Common myeloid progenitor, CD34-positive (primary cell): Measurements from ENCODE around the gene DIS3L2.
"Not testable (repeated sequence)": the region's sequence is repeated elsewhere in the genome, so short reads cannot be mapped to it uniquely, and the experiment has no call there.

Source experiments
- CTCF ChIA-PET: fragments of 350-600 bp; sonication (Branson Sonifier 250); formaldehyde crosslinking; loops from one replicate; lab custom pipeline; 2021; ENCODE audit warnings: antibody characterized with exemption; lab: Charles Lee
- POLR2A ChIA-PET: fragments of 350-600 bp; sonication (Branson Sonifier 250); formaldehyde crosslinking; loops from one replicate; lab custom pipeline; 2021; ENCODE audit warnings: antibody characterized with exemption; lab: Charles Lee
- DNase-seq, 3 donors: peaks; one replicate each; pipeline versions ENCODE4 v3.0.0 to v3.0.0-alpha.2; 2013
- H3K27ac ChIP-seq, 2 experiments: 1 replicate in 1 of 2; 2 replicates in 1 of 2; pipeline ENCODE4 v1.7.0; 2013; ENCODE audit warnings: inconsistent platforms in 2 of 2, low read length in 2 of 2, mild to moderate bottlenecking in 2 of 2, low read depth in 1 of 2, moderate library complexity in 1 of 2; ENCODE audit not compliant: severe bottlenecking in 2 of 2, insufficient read depth in 1 of 2, poor library complexity in 1 of 2
- H3K27me3 ChIP-seq, 5 experiments: replicated peaks in 2 of 5; 1 replicate in 3 of 5; 2 replicates in 2 of 5; pipeline versions ENCODE4 v1.6.1 to v1.7.0; 2013; ENCODE audit warnings: low read length in 4 of 5, mild to moderate bottlenecking in 2 of 5, moderate library complexity in 2 of 5, inconsistent platforms in 1 of 5; ENCODE audit not compliant: insufficient read depth in 5 of 5, control insufficient read depth in 4 of 5
- H3K36me3 ChIP-seq, 4 experiments: 1 replicate in 2 of 4; 2 replicates in 2 of 4; pipeline versions ENCODE4 v1.6.1 to v1.7.0; 2013; ENCODE audit warnings: low read length in 3 of 4, control low read depth in 1 of 4, mild to moderate bottlenecking in 1 of 4; ENCODE audit not compliant: control insufficient read depth in 4 of 4, insufficient read depth in 4 of 4
- H3K4me1 ChIP-seq, 4 experiments: 1 replicate in 3 of 4; 2 replicates in 1 of 4; pipeline versions ENCODE4 v1.6.1 to v1.7.1; 2013; ENCODE audit warnings: low read length in 3 of 4, mild to moderate bottlenecking in 3 of 4, control low read depth in 1 of 4, inconsistent platforms in 1 of 4, moderate library complexity in 1 of 4; ENCODE audit not compliant: control insufficient read depth in 4 of 4, insufficient read depth in 4 of 4; ENCODE audit errors: control extremely low read depth in 1 of 4
- H3K4me3 ChIP-seq, 7 experiments: 1 replicate in 4 of 7; 2 replicates in 3 of 7; pipeline versions ENCODE4 v1.5.1 to v1.7.0; 2013; ENCODE audit warnings: mild to moderate bottlenecking in 7 of 7, low read length in 6 of 7, moderate library complexity in 6 of 7, inconsistent platforms in 2 of 7, low read depth in 2 of 7, control low read depth in 1 of 7; ENCODE audit not compliant: insufficient read depth in 4 of 7, control insufficient read depth in 1 of 7; ENCODE audit errors: extremely low read depth in 1 of 7
- H3K9me3 ChIP-seq, 5 experiments: 1 replicate in 4 of 5; 2 replicates in 1 of 5; pipeline versions ENCODE4 v1.6.1 to v1.7.1; 2013; ENCODE audit warnings: low read length in 4 of 5, mild to moderate bottlenecking in 2 of 5, inconsistent platforms in 1 of 5, low read depth in 1 of 5, moderate library complexity in 1 of 5; ENCODE audit not compliant: control insufficient read depth in 4 of 5, insufficient read depth in 2 of 5; ENCODE audit errors: control extremely low read depth in 1 of 5
- WGBS: methylation state at CpG from one replicate; pipeline ENCODE4 v1.1.5; 2013; ENCODE audit not compliant: insufficient coverage; 5-methylcytosine and 5-hydroxymethylcytosine counted together

The DIS3L2 gene

DNA sequence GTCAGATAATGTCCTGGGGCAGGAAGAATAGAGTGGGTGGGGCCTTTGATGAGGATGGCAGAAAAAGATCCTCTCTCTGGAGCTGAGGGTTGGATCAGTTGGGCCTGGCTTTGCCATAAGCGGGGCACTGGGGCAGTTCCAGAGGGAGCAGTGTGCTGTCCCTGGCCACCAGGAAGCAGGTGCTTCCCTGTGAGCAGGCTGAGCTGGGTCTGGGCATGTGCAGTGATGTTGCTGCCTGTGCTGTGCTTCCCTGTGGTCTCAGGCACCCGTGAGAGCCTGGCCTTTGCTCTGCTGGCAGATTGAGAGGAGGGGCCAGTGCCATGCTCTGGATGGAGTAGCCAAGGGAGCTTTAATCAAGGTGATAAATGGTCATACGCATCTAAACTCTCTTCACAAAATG, 20.7 kb upstream of the DIS3L2 start:
- Histone ChIP-seq H3K4me3 (no peak overlapping the region), H3K27ac (no peak overlapping the region), H3K9me3 (no peaks in the 10 kb centered on the region), H3K4me1 (peaks cover 0 to 8% (median 7%) of the 10 kb centered on the region in 4 experiments), H3K27me3 (no peaks in the 10 kb centered on the region), H3K36me3 (no peaks in the 10 kb centered on the region)
- DNase-seq: peak in 2 of 3 donors; percentile 65 to 75
- WGBS: 33% methylated on average over 3 of the region's 3 CpGs
- POLR2A ChIA-PET: no interaction called here
- CTCF ChIA-PET: interaction anchor here (0.8 to 1.0 kb wide), 2 partner anchors 12 to 385 kb away, joined by 3 to 4 read pairs; no protein-coding TSS in a partner anchor

- ChIA-PET CTCF (no interaction called here), POLR2A (no interaction called here)
- peaks cover 0 to 8% (median 7%) of the 10 kb centered on the region in 4 experiments for H3K4me1 ChIP-seq
- H3K4me3 ChIP-seq: no peak overlapping the region
- DNase-seq: no peak
- H3K27me3 ChIP-seq: peaks cover 0 to 2% (median 0%) of the 10 kb centered on the region in 5 experiments
- no peak overlapping the region for H3K27ac ChIP-seq
- 98% methylated on average over 12 of the region's 12 CpGs for WGBS
- no peaks in the 10 kb centered on the region for H3K9me3 ChIP-seq
- no peaks in the 10 kb centered on the region for H3K36me3 ChIP-seq
Measured at GRCh38 chr2:231941673-231942072, 19.8 kb upstream of the DIS3L2 start.

GRCh38 chr2:231942180-231942579, 19.3 kb upstream of the DIS3L2 start:
- Histone ChIP-seq H3K27ac (no peak overlapping the region), H3K9me3 (no peaks in the 10 kb centered on the region), H3K4me1 (peaks cover 0 to 8% (median 7%) of the 10 kb centered on the region in 4 experiments), H3K27me3 (peaks cover 0 to 2% (median 0%) of the 10 kb centered on the region in 5 experiments), H3K36me3 (no peaks in the 10 kb centered on the region), H3K4me3 (no peak overlapping the region)
- 100% methylated on average over 2 of the region's 6 CpGs for WGBS
- POLR2A ChIA-PET: no interaction called here
- DNase-seq: no peak
- CTCF ChIA-PET: no interaction called here

DNA sequence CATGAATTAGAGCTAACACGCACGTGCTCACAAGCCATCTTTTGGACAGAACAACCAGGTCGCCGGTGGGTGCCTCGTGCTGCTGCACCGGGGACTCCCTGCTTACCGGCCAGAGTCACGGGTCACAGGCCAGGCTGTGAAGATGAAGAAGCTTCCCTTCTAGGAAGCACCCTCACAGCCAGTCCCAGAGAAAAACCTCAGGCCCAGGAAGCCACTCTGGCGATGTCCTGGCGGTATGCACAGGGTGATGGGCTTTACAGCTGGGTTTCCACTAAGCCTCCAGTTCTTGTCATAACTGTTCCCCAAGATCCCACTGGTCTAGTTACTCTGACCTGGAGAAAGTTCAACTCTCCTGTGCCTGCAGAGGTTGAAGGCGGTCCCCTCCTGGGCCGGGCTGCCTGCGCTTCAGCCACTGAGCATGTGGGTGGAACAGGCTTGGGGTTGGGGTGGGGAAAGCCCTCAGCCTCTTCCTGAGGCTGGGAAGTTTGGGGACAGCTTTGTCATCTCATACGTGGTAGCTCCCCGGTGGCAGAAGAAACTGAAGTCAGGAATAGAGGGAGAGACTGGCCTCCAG, 15.2 kb upstream of the DIS3L2 start:
- peaks cover 0 to 2% (median 0%) of the 10 kb centered on the region in 5 experiments for H3K27me3 ChIP-seq
- ChIA-PET POLR2A (no interaction called here), CTCF (interaction anchor here (1.1 to 1.2 kb wide), 2 partner anchors 20 to 380 kb away, joined by 3 to 4 read pairs; partner anchors contain the start of gene NPPC)
- no peak overlapping the region for H3K27ac ChIP-seq
- H3K4me3 ChIP-seq: no peak overlapping the region
- DNase-seq: no peak
- WGBS: 97% methylated on average over 15 of the region's 15 CpGs
- H3K36me3 ChIP-seq: no peaks in the 10 kb centered on the region
- peaks cover 0 to under 1% (median 0%) of the 10 kb centered on the region in 4 experiments for H3K4me1 ChIP-seq
- no peaks in the 10 kb centered on the region for H3K9me3 ChIP-seq

- H3K27me3 ChIP-seq, H3K27ac ChIP-seq, H3K36me3 ChIP-seq, H3K9me3 ChIP-seq, H3K4me1 ChIP-seq, H3K4me3 ChIP-seq, POLR2A ChIA-PET, DNase-seq: not testable (repeated sequence)
- CTCF ChIA-PET: interaction anchor here (1.2 to 1.5 kb wide), 2 partner anchors 14 to 379 kb away, joined by 3 read pairs; partner anchors contain the start of gene DIS3L2
- WGBS: 97% methylated on average over 6 of the region's 11 CpGs
Measured at GRCh38 chr2:231947112-231947511, 14.4 kb upstream of the DIS3L2 start.

- Histone ChIP-seq H3K9me3 (peaks cover 0 to 4% (median 0%) of the 10 kb centered on the region in 5 experiments), H3K27me3 (peaks cover 0 to 2% (median 0%) of the 10 kb centered on the region in 5 experiments), H3K27ac (no peak overlapping the region), H3K36me3 (no peaks in the 10 kb centered on the region), H3K4me1 (no peaks in the 10 kb centered on the region), H3K4me3 (no peak overlapping the region)
- DNase-seq: no peak
- WGBS: 98% methylated on average over 5 of the region's 7 CpGs
- ChIA-PET POLR2A (interaction anchor here (0.6 kb wide), 1 partner anchor 23 kb away, joined by 3 read pairs; no protein-coding TSS in a partner anchor), CTCF (interaction anchor here (1.5 kb wide), 1 partner anchor 14 kb away, joined by 3 read pairs; the partner anchor contains the start of gene DIS3L2)
Measured at GRCh38 chr2:231947694-231948093, 13.8 kb upstream of the DIS3L2 start.

- no peak overlapping the region for H3K27ac ChIP-seq
- WGBS: no CpG with 5 or more reads among the region's 2 CpGs
- ChIA-PET POLR2A (no interaction called here), CTCF (no interaction called here)
- H3K4me1 ChIP-seq: no peaks in the 10 kb centered on the region
- H3K36me3 ChIP-seq: no peaks in the 10 kb centered on the region
- DNase-seq: no peak
- peaks cover 0 to 4% (median 0%) of the 10 kb centered on the region in 5 experiments for H3K9me3 ChIP-seq
- H3K27me3 ChIP-seq: no peaks in the 10 kb centered on the region
- H3K4me3 ChIP-seq: no peak overlapping the region
Measured at GRCh38 chr2:231951452-231952035, 10.0 kb upstream of the DIS3L2 start.
